Subcutaneous abdominal adipose tissue (tissue), 5 donors: ENCODE results near the gene MAGI1.

Source experiments
- H3K27ac ChIP-seq: one replicate; pipeline ENCODE4 v1.7.0; 2013; ENCODE audit warnings: low read depth, mild to moderate bottlenecking, inconsistent platforms, low read length, moderate library complexity
- H3K27me3 ChIP-seq, 5 donors: one replicate each; pipeline ENCODE4 v1.7.0; 2013; ENCODE audit warnings: low read length in 5 of 5, inconsistent platforms in 1 of 5; ENCODE audit not compliant: control insufficient read depth in 5 of 5, insufficient read depth in 4 of 5
- H3K36me3 ChIP-seq, 5 donors: one replicate each; pipeline ENCODE4 v1.7.0; 2013; ENCODE audit warnings: low read length in 5 of 5; ENCODE audit not compliant: control insufficient read depth in 5 of 5, insufficient read depth in 5 of 5
- H3K4me1 ChIP-seq, 5 donors: one replicate each; pipeline ENCODE4 v1.7.0; 2013; ENCODE audit warnings: low read length in 5 of 5, mild to moderate bottlenecking in 3 of 5, moderate library complexity in 1 of 5; ENCODE audit not compliant: control insufficient read depth in 5 of 5, insufficient read depth in 5 of 5
- H3K4me3 ChIP-seq, 5 donors: one replicate each; pipeline ENCODE4 v1.7.0; 2013; ENCODE audit warnings: low read length in 5 of 5, low read depth in 1 of 5
- H3K9ac ChIP-seq, 5 donors: one replicate each; pipeline ENCODE4 v1.7.0; 2013; ENCODE audit warnings: low read length in 5 of 5, mild to moderate bottlenecking in 4 of 5, moderate library complexity in 3 of 5
- H3K9me3 ChIP-seq, 5 donors: one replicate each; pipeline ENCODE4 v1.7.0; 2013; ENCODE audit warnings: low read length in 5 of 5; ENCODE audit not compliant: control insufficient read depth in 5 of 5
- donor health status: healthy.
- donor health status: healthy.
- donor health status: healthy.
- donor health status: healthy.
- donor health status: healthy.

The MAGI1 gene

GRCh38 chr3:65905771-65906170, 132.9 kb downstream of the MAGI1 start:
- H3K27me3 ChIP-seq = no peaks in the 10 kb centered on the region
- peaks cover 0 to 16% (median 3%) of the 10 kb centered on the region in 5 donors for H3K4me1 ChIP-seq
- H3K4me3 ChIP-seq = no peak overlapping the region
- no peak overlapping the region for H3K27ac ChIP-seq
- no peak overlapping the region for H3K9ac ChIP-seq
- H3K9me3 ChIP-seq = no peaks in the 10 kb centered on the region
- no peaks in the 10 kb centered on the region for H3K36me3 ChIP-seq

- Histone ChIP-seq H3K36me3 (no peaks in the 10 kb centered on the region), H3K9me3 (no peaks in the 10 kb centered on the region), H3K9ac (no peak overlapping the region), H3K4me3 (no peak overlapping the region), H3K4me1 (peaks cover 0 to 16% (median 3%) of the 10 kb centered on the region in 5 donors), H3K27ac (no peak overlapping the region), H3K27me3 (no peaks in the 10 kb centered on the region)
Measured at GRCh38 chr3:65904016-65904415, 134.7 kb downstream of the MAGI1 start.

GRCh38 chr3:65902304-65902793, 136.4 kb downstream of the MAGI1 start:
- Histone ChIP-seq H3K27ac (no peak overlapping the region), H3K4me3 (no peak overlapping the region)

GRCh38 chr3:65901226-65901625, 137.5 kb downstream of the MAGI1 start:
- no peaks in the 10 kb centered on the region for H3K36me3 ChIP-seq
- no peaks in the 10 kb centered on the region for H3K9me3 ChIP-seq
- no peak overlapping the region for H3K4me3 ChIP-seq
- H3K4me1 ChIP-seq = peaks cover 0 to 16% (median 3%) of the 10 kb centered on the region in 5 donors
- no peak overlapping the region for H3K9ac ChIP-seq
- no peak overlapping the region for H3K27ac ChIP-seq
- H3K27me3 ChIP-seq = no peaks in the 10 kb centered on the region

More at GRCh38 chr3:65902304-65902793, 136.4 kb downstream of the MAGI1 start:
- Histone ChIP-seq H3K9me3 (no peaks in the 10 kb centered on the region), H3K9ac (no peak overlapping the region), H3K27me3 (no peaks in the 10 kb centered on the region), H3K4me1 (peaks cover 0 to 16% (median 3%) of the 10 kb centered on the region in 5 donors), H3K36me3 (no peaks in the 10 kb centered on the region)

GRCh38 chr3:65899226-65899625, 139.5 kb downstream of the MAGI1 start:
- Histone ChIP-seq H3K27ac (no peak overlapping the region), H3K27me3 (no peaks in the 10 kb centered on the region), H3K9me3 (no peaks in the 10 kb centered on the region), H3K9ac (no peak overlapping the region), H3K4me3 (no peak overlapping the region), H3K36me3 (no peaks in the 10 kb centered on the region), H3K4me1 (peaks cover 0 to 16% (median 10%) of the 10 kb centered on the region in 5 donors)

GRCh38 chr3:65897766-65898165, 141.0 kb downstream of the MAGI1 start:
- no peak overlapping the region for H3K27ac ChIP-seq
- no peaks in the 10 kb centered on the region for H3K27me3 ChIP-seq
- H3K9ac ChIP-seq = no peak overlapping the region
- H3K9me3 ChIP-seq = no peaks in the 10 kb centered on the region
- H3K4me3 ChIP-seq = no peak overlapping the region
- H3K36me3 ChIP-seq = no peaks in the 10 kb centered on the region
- H3K4me1 ChIP-seq = peaks cover 0 to 16% (median 7%) of the 10 kb centered on the region in 5 donors

GRCh38 chr3:65896321-65896720, 142.4 kb downstream of the MAGI1 start:
- Histone ChIP-seq H3K27me3 (no peaks in the 10 kb centered on the region), H3K4me3 (no peak overlapping the region), H3K4me1 (peaks cover 0 to 9% (median 7%) of the 10 kb centered on the region in 5 donors), H3K9me3 (no peaks in the 10 kb centered on the region), H3K27ac (no peak overlapping the region), H3K36me3 (no peaks in the 10 kb centered on the region), H3K9ac (no peak overlapping the region)

- Histone ChIP-seq H3K4me3 (no peak overlapping the region), H3K27ac (no peak overlapping the region), H3K27me3 (no peaks in the 10 kb centered on the region), H3K9me3 (no peaks in the 10 kb centered on the region), H3K9ac (no peak overlapping the region), H3K36me3 (no peaks in the 10 kb centered on the region), H3K4me1 (peaks cover 0 to 9% (median 3%) of the 10 kb centered on the region in 5 donors)
Measured at GRCh38 chr3:65894679-65895453, 143.9 kb downstream of the MAGI1 start.

- no peak overlapping the region for H3K4me3 ChIP-seq
- H3K9ac ChIP-seq = no peak overlapping the region
- no peak overlapping the region for H3K27ac ChIP-seq
- H3K27me3 ChIP-seq = no peaks in the 10 kb centered on the region
- no peaks in the 10 kb centered on the region for H3K36me3 ChIP-seq
- H3K4me1 ChIP-seq = peaks cover 2 to 13% (median 6%) of the 10 kb centered on the region in 5 donors
- H3K9me3 ChIP-seq = no peaks in the 10 kb centered on the region
Measured at GRCh38 chr3:65894126-65894525, 144.6 kb downstream of the MAGI1 start.

- peaks cover 2 to 16% (median 9%) of the 10 kb centered on the region in 5 donors for H3K4me1 ChIP-seq
- no peak overlapping the region for H3K4me3 ChIP-seq
- H3K27ac ChIP-seq = no peak overlapping the region
- H3K9ac ChIP-seq = no peak overlapping the region
- H3K27me3 ChIP-seq = no peaks in the 10 kb centered on the region
- no peaks in the 10 kb centered on the region for H3K36me3 ChIP-seq
- H3K9me3 ChIP-seq = no peaks in the 10 kb centered on the region
Measured at GRCh38 chr3:65893631-65894030, 145.1 kb downstream of the MAGI1 start.
